MM.1S (cell line): ENCODE results near the gene HBM.

Experiments used
- DNase-seq: peaks from one replicate; pipeline ENCODE4 v3.0.0-alpha.2; 2015
- H2AFZ ChIP-seq: fragments of 300-600 bp; sonication (generic); 2 replicates; pipeline ENCODE4 v1.6.0; 2016; ENCODE audit warnings: antibody characterized with exemption, low read length
- H3F3A ChIP-seq: fragments of 300-600 bp; sonication (generic); 2 replicates; pipeline ENCODE4 v1.6.1; 2016; ENCODE audit warnings: mild to moderate bottlenecking, antibody characterized with exemption, low read length, moderate library complexity, mixed read lengths; ENCODE audit not compliant: insufficient read depth
- H3K27ac ChIP-seq: fragments of 300-600 bp; sonication (generic); 2 replicates; pipeline ENCODE4 v1.5.1; 2016; ENCODE audit warnings: mild to moderate bottlenecking, low read length
- H3K27me3 ChIP-seq: fragments of 300-600 bp; sonication (generic); replicated peaks from 2 replicates; pipeline ENCODE4 v1.6.0; 2016; ENCODE audit warnings: low read length; ENCODE audit not compliant: insufficient read depth
- H3K36me3 ChIP-seq: fragments of 300-600 bp; sonication (generic); replicated peaks from 2 replicates; pipeline ENCODE4 v1.6.1; 2016; ENCODE audit warnings: mild to moderate bottlenecking, low read length, mixed read lengths; ENCODE audit not compliant: insufficient read depth
- H3K4me1 ChIP-seq: fragments of 300-600 bp; sonication (generic); 2 replicates; pipeline ENCODE4 v1.6.1; 2016; ENCODE audit warnings: low read length, mixed read lengths
- H3K4me2 ChIP-seq: fragments of 300-600 bp; sonication (generic); 2 replicates; pipeline ENCODE4 v1.6.0; 2016; ENCODE audit warnings: low read depth, low read length
- H3K4me3 ChIP-seq: fragments of 300-600 bp; sonication (generic); 2 replicates; pipeline ENCODE4 v1.5.1; 2016; ENCODE audit warnings: low read length, mixed read lengths
- H3K79me2 ChIP-seq: fragments of 300-600 bp; sonication (generic); 2 replicates; pipeline ENCODE4 v1.6.1; 2016; ENCODE audit warnings: mixed run types, low read length, mixed read lengths
- H3K9ac ChIP-seq: fragments of 300-600 bp; sonication (generic); 2 replicates; pipeline ENCODE4 v1.6.1; 2016; ENCODE audit warnings: low read length, mixed read lengths
- H3K9me2 ChIP-seq: fragments of 300-600 bp; sonication (generic); replicated peaks from 2 replicates; pipeline ENCODE4 v1.6.1; 2016; ENCODE audit warnings: mild to moderate bottlenecking, low read length, mixed read lengths; ENCODE audit not compliant: insufficient read depth
- H3K9me3 ChIP-seq: fragments of 300-600 bp; sonication (generic); replicated peaks from 2 replicates; pipeline ENCODE4 v1.6.1; 2016; ENCODE audit warnings: mild to moderate bottlenecking, low read length, mixed read lengths; ENCODE audit not compliant: insufficient read depth
- H4K20me1 ChIP-seq: fragments of 300-600 bp; sonication (generic); 2 replicates; pipeline ENCODE4 v1.6.1; 2016; ENCODE audit warnings: mild to moderate bottlenecking, low read length, moderate library complexity, mixed read lengths; ENCODE audit not compliant: insufficient read depth
- EZH2 ChIP-seq: fragments of 300-600 bp; sonication (generic); optimal IDR thresholded peaks from 2 replicates; pipeline ENCODE3; 2017; ENCODE audit warnings: low read depth, mild to moderate bottlenecking, antibody characterized with exemption, low read length, mixed read lengths
- EZH2phosphoT487 ChIP-seq: fragments of 300-600 bp; sonication (generic); IDR thresholded peaks from 2 replicates; pipeline ENCODE4 v1.6.1; 2018; ENCODE audit warnings: antibody characterized with exemption, low read length
- TF ChIP-seq, protein P1 (sequence below): fragments of 300-600 bp; sonication (generic); IDR thresholded peaks from 2 replicates; pipeline ENCODE4 v1.5.1; 2016; ENCODE audit warnings: antibody characterized with exemption, low read length, mixed read lengths

HBM gene

GRCh38 chr16:165539-166374 lies at the start of gene HBM:
Gene HBM, plus strand, starts transcription at chr16:165978. Its CDS starts 20 bp downstream, at chr16:165998.
- no peaks in the 10 kb centered on the region for H3F3A ChIP-seq
- DNase-seq = no peak
- H3K9me3 ChIP-seq = no peaks in the 10 kb centered on the region
- no peak within 1 kb of the TSS for H2AFZ ChIP-seq
- H3K4me2 ChIP-seq = no peak within 1 kb of the TSS
- no peaks in the 10 kb centered on the region for H4K20me1 ChIP-seq
- H3K4me3 ChIP-seq = no peak within 1 kb of the TSS
- no peaks in the 10 kb centered on the region for H3K9me2 ChIP-seq
- no peak within 1 kb of the TSS for H3K27ac ChIP-seq
- no peaks in the 10 kb centered on the region for H3K4me1 ChIP-seq
- H3K79me2 ChIP-seq = no peaks in the 10 kb centered on the region
- peaks cover 52% of the 10 kb centered on the region for H3K27me3 ChIP-seq
- TF ChIP-seq, protein P1, sequence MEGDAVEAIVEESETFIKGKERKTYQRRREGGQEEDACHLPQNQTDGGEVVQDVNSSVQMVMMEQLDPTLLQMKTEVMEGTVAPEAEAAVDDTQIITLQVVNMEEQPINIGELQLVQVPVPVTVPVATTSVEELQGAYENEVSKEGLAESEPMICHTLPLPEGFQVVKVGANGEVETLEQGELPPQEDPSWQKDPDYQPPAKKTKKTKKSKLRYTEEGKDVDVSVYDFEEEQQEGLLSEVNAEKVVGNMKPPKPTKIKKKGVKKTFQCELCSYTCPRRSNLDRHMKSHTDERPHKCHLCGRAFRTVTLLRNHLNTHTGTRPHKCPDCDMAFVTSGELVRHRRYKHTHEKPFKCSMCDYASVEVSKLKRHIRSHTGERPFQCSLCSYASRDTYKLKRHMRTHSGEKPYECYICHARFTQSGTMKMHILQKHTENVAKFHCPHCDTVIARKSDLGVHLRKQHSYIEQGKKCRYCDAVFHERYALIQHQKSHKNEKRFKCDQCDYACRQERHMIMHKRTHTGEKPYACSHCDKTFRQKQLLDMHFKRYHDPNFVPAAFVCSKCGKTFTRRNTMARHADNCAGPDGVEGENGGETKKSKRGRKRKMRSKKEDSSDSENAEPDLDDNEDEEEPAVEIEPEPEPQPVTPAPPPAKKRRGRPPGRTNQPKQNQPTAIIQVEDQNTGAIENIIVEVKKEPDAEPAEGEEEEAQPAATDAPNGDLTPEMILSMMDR = no peak
- TF ChIP-seq EZH2phosphoT487 = no peak
- no peaks in the 10 kb centered on the region for H3K36me3 ChIP-seq
- H3K9ac ChIP-seq = no peak within 1 kb of the TSS

DNA sequence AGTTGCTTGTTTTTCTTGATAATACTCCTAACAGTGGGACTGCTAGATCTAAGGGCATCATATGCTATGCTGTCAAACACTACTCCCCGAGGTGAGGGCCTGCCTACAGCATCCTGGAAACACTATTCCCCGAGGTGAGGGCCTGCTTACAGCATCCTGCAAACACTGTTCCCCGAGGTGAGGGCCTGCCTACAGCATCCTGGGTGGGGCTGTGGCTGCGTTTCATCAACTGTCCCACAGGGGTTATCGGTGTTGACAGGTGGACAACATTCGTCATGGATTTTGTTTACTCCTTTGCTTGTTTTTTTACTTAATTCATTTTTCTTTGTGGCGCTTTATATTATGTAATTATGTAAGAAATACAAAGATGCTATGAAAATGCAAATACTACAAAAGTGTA lies 49.8 kb upstream of the HBM start:
- Histone ChIP-seq H3K79me2 (no peaks in the 10 kb centered on the region), H3F3A (no peaks in the 10 kb centered on the region), H3K9ac (no peak overlapping the region), H4K20me1 (no peaks in the 10 kb centered on the region), H3K4me1 (no peaks in the 10 kb centered on the region), H3K36me3 (no peaks in the 10 kb centered on the region), H3K27ac (no peak overlapping the region), H3K9me3 (no peaks in the 10 kb centered on the region), H3K9me2 (no peaks in the 10 kb centered on the region), H3K4me2 (no peak overlapping the region), H3K27me3 (no peaks in the 10 kb centered on the region), H3K4me3 (no peak overlapping the region), H2AFZ (no peak overlapping the region)
- no peak for DNase-seq
- TF ChIP-seq, protein P1 = no peak
- no peak for TF ChIP-seq EZH2phosphoT487
- TF ChIP-seq EZH2 = no peak

- H2AFZ ChIP-seq = no peak overlapping the region
- peak; percentile 36 for DNase-seq
- no peaks in the 10 kb centered on the region for H3F3A ChIP-seq
- H3K4me3 ChIP-seq = no peak overlapping the region
- H3K36me3 ChIP-seq = no peaks in the 10 kb centered on the region
- no peak overlapping the region for H3K9ac ChIP-seq
- TF ChIP-seq EZH2phosphoT487 = no peak
- TF ChIP-seq, protein P1 = peak; percentile 68
- H4K20me1 ChIP-seq = no peaks in the 10 kb centered on the region
- no peaks in the 10 kb centered on the region for H3K27me3 ChIP-seq
- H3K9me2 ChIP-seq = no peaks in the 10 kb centered on the region
- no peak overlapping the region for H3K27ac ChIP-seq
- no peaks in the 10 kb centered on the region for H3K4me1 ChIP-seq
- H3K4me2 ChIP-seq = no peak overlapping the region
- no peaks in the 10 kb centered on the region for H3K9me3 ChIP-seq
- no peaks in the 10 kb centered on the region for H3K79me2 ChIP-seq
Observed at GRCh38 chr16:117379-118365, 48.1 kb upstream of the HBM start.
